ENCODE data around the gene PTGER4. TPM values are rescaled to one million over a fixed set of nuclear protein-coding genes. Genes with fewer than 3 reads are reported as not detected.

PTGER4 gene
- total and polyA plus RNA-seq, 2 of the 8 experiments (the other 6 are each of a cell fraction or from before 2014, with no cell fraction given), result 0.76 to 1.2 TPM

DNA sequence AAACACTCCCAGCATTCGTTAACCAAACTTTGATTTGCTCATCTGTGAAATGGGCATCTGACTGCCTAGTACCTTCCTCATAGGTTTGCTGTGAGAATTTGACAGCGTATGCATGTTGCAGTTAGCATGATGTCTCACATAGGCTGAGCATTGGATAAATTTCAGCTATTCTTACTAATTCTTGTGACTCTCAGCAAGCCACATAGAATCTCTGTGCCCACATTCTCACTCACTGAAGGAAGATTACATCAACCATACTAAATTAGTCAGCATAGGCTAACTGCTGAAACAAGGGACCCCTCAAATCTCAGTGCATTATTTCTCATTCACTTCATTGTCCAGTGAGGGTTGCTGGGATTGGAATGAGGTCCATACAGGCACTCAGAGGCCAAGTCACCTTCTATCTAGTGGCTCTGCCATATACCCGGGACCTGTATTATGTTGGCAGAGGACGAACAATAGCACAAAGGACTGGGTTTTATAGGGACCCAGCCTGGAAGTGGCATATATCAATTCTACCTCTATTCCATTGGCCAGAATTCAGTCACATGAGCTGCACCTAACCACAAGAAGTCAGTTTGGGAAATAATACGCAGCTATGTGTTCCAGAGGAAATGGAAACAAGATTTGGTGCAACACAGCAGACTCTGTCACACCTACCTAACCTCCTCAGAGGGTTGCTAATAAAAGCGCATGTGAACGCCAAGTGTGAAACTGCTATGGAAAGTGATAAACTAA lies 4.2 kb upstream of the PTGER4 start:
- H3K27me3 ChIP-seq (replicated peaks in 1 of 4; ENCODE audit: control insufficient read depth in 3 of 4, extremely low read depth in 1 of 4, insufficient read depth in 3 of 4, low read length in 3 of 4), result peaks cover 4 to 8% (median 6%) of the 10 kb centered on the region in 4 experiments; a peak in 6 of 7 replicates
- ChIA-PET CTCF (ENCODE audit: partially characterized antibody) (interaction anchor here (0.6 to 1.1 kb wide), 2 partner anchors 41 to 459 kb away, joined by 3 read pairs; no protein-coding TSS in a partner anchor), POLR2A (ENCODE audit: partially characterized antibody) (interaction anchor here (0.6 kb wide), 1 partner anchor 192 kb away, joined by 3 read pairs; no protein-coding TSS in a partner anchor)
- H2AK5ac ChIP-seq (ENCODE audit: low read depth, low read length), result no peak overlapping the region
- peaks cover 8% of the 10 kb centered on the region for H3K23me2 ChIP-seq (ENCODE audit: low read depth, low read length)
- no peaks in the 10 kb centered on the region for H3K36me3 ChIP-seq (ENCODE audit: control insufficient read depth in 2 of 4, insufficient read depth in 4 of 4, low read length in 3 of 4)
- no peak overlapping the region for H4K8ac ChIP-seq (ENCODE audit: extremely low read depth, insufficient read depth, low read length)
- DNase-seq (ENCODE audit: low read depth in 1 of 2, low spot score in 2 of 2), result no peak
- TF ChIP-seq SAP30 (IDR thresholded peaks at IDR 0.05; ENCODE audit: insufficient read depth, insufficient replicate concordance, low read length) (no peak), YY1 (IDR thresholded peaks at IDR 0.05; ENCODE audit: low read depth, low read length) (no peak), RFX5 (IDR thresholded peaks at IDR 0.05; ENCODE audit: borderline replicate concordance, low read depth, low read length) (no peak), GTF2F1 (IDR thresholded peaks at IDR 0.05; ENCODE audit: borderline replicate concordance, low read depth, low read length) (no peak), SP1 (IDR thresholded peaks at IDR 0.05; ENCODE audit: low read depth, low read length) (no peak), SP4 (IDR thresholded peaks at IDR 0.05; ENCODE audit: low read length) (no peak), GABPA (IDR thresholded peaks at IDR 0.05; ENCODE audit: borderline replicate concordance, insufficient read depth, low read length) (no peak)
- TF ChIP-seq, protein P1, sequence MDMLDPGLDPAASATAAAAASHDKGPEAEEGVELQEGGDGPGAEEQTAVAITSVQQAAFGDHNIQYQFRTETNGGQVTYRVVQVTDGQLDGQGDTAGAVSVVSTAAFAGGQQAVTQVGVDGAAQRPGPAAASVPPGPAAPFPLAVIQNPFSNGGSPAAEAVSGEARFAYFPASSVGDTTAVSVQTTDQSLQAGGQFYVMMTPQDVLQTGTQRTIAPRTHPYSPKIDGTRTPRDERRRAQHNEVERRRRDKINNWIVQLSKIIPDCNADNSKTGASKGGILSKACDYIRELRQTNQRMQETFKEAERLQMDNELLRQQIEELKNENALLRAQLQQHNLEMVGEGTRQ (IDR thresholded peaks at IDR 0.05; ENCODE audit: low read length), result no peak
- peaks cover 0 to 1% of the 10 kb centered on the region in 2 experiments for H4K20me1 ChIP-seq (replicated peaks in 1 of 2; ENCODE audit: control insufficient read depth in 1 of 2, insufficient read depth in 2 of 2, low read length in 2 of 2)
- H3K4me2 ChIP-seq (ENCODE audit: insufficient read depth in 1 of 2, low read depth in 2 of 2, low read length in 2 of 2), result no peak overlapping the region
- H2BK20ac ChIP-seq (ENCODE audit: low read length), result no peak overlapping the region
- H2BK12ac ChIP-seq (ENCODE audit: low read depth, low read length), result no peak overlapping the region
- H4K5ac ChIP-seq (ENCODE audit: insufficient read length, low read depth, low read length), result no peak overlapping the region
- H3K79me2 ChIP-seq (ENCODE audit: control insufficient read depth in 1 of 2, insufficient read depth in 2 of 2, low read length in 2 of 2), result no peaks in the 10 kb centered on the region
- no peak overlapping the region for H3K56ac ChIP-seq (replicated peaks; ENCODE audit: insufficient read length, low read depth, low read length)
- WGBS, 2 experiments (ENCODE audit: extremely low coverage in 1 of 2, insufficient coverage in 1 of 2, insufficient read length in 1 of 2, insufficient replicate concordance in 2 of 2, low coverage in 1 of 2, low lambda C conversion rate in 2 of 2, missing lambda C conversion rate in 1 of 2), result 91% methylated on average over 7 of the region's 7 CpGs; no CpG with 5 or more reads in 1 of the 2 experiments
- no peak overlapping the region for H3K18ac ChIP-seq (ENCODE audit: extremely low read depth, low read length)
- no peaks in the 10 kb centered on the region for H3K9me3 ChIP-seq (ENCODE audit: insufficient read depth in 2 of 2, low read depth in 1 of 2, low read length in 1 of 2)
- no peak overlapping the region for H3K9ac ChIP-seq (replicated peaks in 1 of 4; ENCODE audit: extremely low read depth in 1 of 4, low read depth in 3 of 4, low read length in 3 of 4)
- H2BK15ac ChIP-seq (ENCODE audit: low read length), result no peak overlapping the region
- H3K79me1 ChIP-seq (ENCODE audit: low read depth, low read length), result no peaks in the 10 kb centered on the region
- no peak overlapping the region for H4K91ac ChIP-seq (replicated peaks; ENCODE audit: insufficient read length, low read length)
- H3K14ac ChIP-seq (ENCODE audit: insufficient read length), result no peak overlapping the region
- no peak overlapping the region for H2BK120ac ChIP-seq (replicated peaks; ENCODE audit: low read depth, low read length)
- no peak for FAIRE-seq
- no peak overlapping the region for H3K4ac ChIP-seq (replicated peaks; ENCODE audit: insufficient read length, low read depth, low read length)
- H3K23ac ChIP-seq (ENCODE audit: insufficient read length), result no peak overlapping the region
- H2AFZ ChIP-seq (ENCODE audit: low read length), result no peak overlapping the region
- H2BK5ac ChIP-seq (ENCODE audit: low read depth, low read length), result no peak overlapping the region
- no peak overlapping the region for H3K27ac ChIP-seq (ENCODE audit: low read depth, low read length)
- H3K4me1 ChIP-seq (replicated peaks in 1 of 4; ENCODE audit: control insufficient read depth in 3 of 4, insufficient read depth in 4 of 4, low read length in 3 of 4), result peaks cover 4 to 7% (median 5%) of the 10 kb centered on the region in 4 experiments
- H3K4me3 ChIP-seq (ENCODE audit: extremely low read depth in 1 of 4, insufficient read depth in 2 of 4, low read depth in 3 of 4, low read length in 4 of 4), result no peak overlapping the region
